Osteocyte (in vitro differentiated cells): ENCODE measurements around the gene VRK1. TPM values are rescaled to one million over a fixed set of nuclear protein-coding genes. Genes with fewer than 3 reads are reported as not detected.

ENCODE experiments used
- DNase-seq: peaks from one replicate; pipeline ENCODE4 v3.0.0; 2021; ENCODE audit warnings: mixed read lengths; ENCODE audit not compliant: unreplicated experiment; ENCODE audit errors: extremely low spot score
- H3K27ac Mint-ChIP-seq: one replicate; pipeline ENCODE4 v1.8.0; 2021; ENCODE audit warnings: mild to moderate bottlenecking, mixed read lengths; ENCODE audit not compliant: unreplicated experiment
- H3K27me3 Mint-ChIP-seq: one replicate; pipeline ENCODE4 v1.8.0; 2021; ENCODE audit warnings: mixed read lengths; ENCODE audit not compliant: unreplicated experiment
- H3K36me3 Mint-ChIP-seq: one replicate; pipeline ENCODE4 v1.8.0; 2021; ENCODE audit warnings: mixed read lengths; ENCODE audit not compliant: unreplicated experiment
- H3K4me1 Mint-ChIP-seq: one replicate; pipeline ENCODE4 v1.8.0; 2021; ENCODE audit warnings: mixed read lengths; ENCODE audit not compliant: unreplicated experiment
- H3K4me3 Mint-ChIP-seq: one replicate; pipeline ENCODE4 v1.8.0; 2021; ENCODE audit warnings: mild to moderate bottlenecking, moderate library complexity, mixed read lengths; ENCODE audit not compliant: unreplicated experiment
- H3K9me3 Mint-ChIP-seq: one replicate; pipeline ENCODE4 v1.8.0; 2021; ENCODE audit warnings: mixed read lengths; ENCODE audit not compliant: unreplicated experiment
- CTCF ChIP-seq: fragments of 200-600 bp; sonication (generic); IDR thresholded peaks from 2 replicates; pipeline ENCODE4 v1.5.0; 2021; ENCODE audit warnings: antibody characterized with exemption, mild to moderate bottlenecking, moderate library complexity
- total RNA-seq: library from RNA; stranded (reverse); gene quantifications from 2 replicates; pipeline ENCODE4 v1.2.1, GENCODE V29; 2021

VRK1 gene
- total RNA-seq, 1 donor from 2014 or later = 10.6 TPM

GRCh38 chr14:96902004-96902403 is 104.8 kb downstream of the VRK1 start:
- H3K9me3 Mint-ChIP-seq = no peaks in the 10 kb centered on the region
- H3K4me3 Mint-ChIP-seq = no peak overlapping the region
- no peak overlapping the region for H3K27ac Mint-ChIP-seq
- no peaks in the 10 kb centered on the region for H3K36me3 Mint-ChIP-seq
- no peaks in the 10 kb centered on the region for H3K4me1 Mint-ChIP-seq
- no peaks in the 10 kb centered on the region for H3K27me3 Mint-ChIP-seq
- TF ChIP-seq CTCF = no peak
- no peak for DNase-seq

GRCh38 chr14:96903444-96904023 is 106.4 kb downstream of the VRK1 start:
- no peak overlapping the region for H3K27ac Mint-ChIP-seq
- TF ChIP-seq CTCF = no peak
- H3K36me3 Mint-ChIP-seq = no peaks in the 10 kb centered on the region
- no peak overlapping the region for H3K4me3 Mint-ChIP-seq
- H3K9me3 Mint-ChIP-seq = peaks cover 7% of the 10 kb centered on the region
- DNase-seq = no peak
- no peaks in the 10 kb centered on the region for H3K27me3 Mint-ChIP-seq
- H3K4me1 Mint-ChIP-seq = no peaks in the 10 kb centered on the region

- TF ChIP-seq CTCF = no peak
- no peak for DNase-seq
- Mint-ChIP-seq H3K27me3 (no peaks in the 10 kb centered on the region), H3K36me3 (no peaks in the 10 kb centered on the region), H3K4me3 (no peak overlapping the region), H3K27ac (no peak overlapping the region), H3K9me3 (peaks cover 10% of the 10 kb centered on the region), H3K4me1 (no peaks in the 10 kb centered on the region)
Measured at GRCh38 chr14:96904201-96904600, 107.0 kb downstream of the VRK1 start.

GRCh38 chr14:96905065-96905464 is 107.9 kb downstream of the VRK1 start:
- no peak overlapping the region for H3K27ac Mint-ChIP-seq

GRCh38 chr14:96905825-96906224 is 108.6 kb downstream of the VRK1 start:
- H3K27ac Mint-ChIP-seq = no peak overlapping the region

More at GRCh38 chr14:96905065-96905464, 107.9 kb downstream of the VRK1 start:
- Mint-ChIP-seq H3K4me1 (no peaks in the 10 kb centered on the region), H3K36me3 (no peaks in the 10 kb centered on the region), H3K27me3 (no peaks in the 10 kb centered on the region), H3K9me3 (peaks cover 19% of the 10 kb centered on the region), H3K4me3 (no peak overlapping the region)
- no peak for TF ChIP-seq CTCF
- no peak for DNase-seq

More at GRCh38 chr14:96905825-96906224, 108.6 kb downstream of the VRK1 start:
- Mint-ChIP-seq H3K27me3 (no peaks in the 10 kb centered on the region), H3K4me3 (no peak overlapping the region), H3K4me1 (no peaks in the 10 kb centered on the region), H3K9me3 (peaks cover 20% of the 10 kb centered on the region), H3K36me3 (no peaks in the 10 kb centered on the region)
- DNase-seq = no peak
- TF ChIP-seq CTCF = no peak
